Stimulated activated effector memory CD8-positive, alpha-beta T cell treated with anti-CD3 and anti-CD28 coated beads, Interleukin-12 subunit alpha, Interleukin-12 subunit beta, amount 100 ng/mL, for 72 hours (primary cell): Measurements from ENCODE around the gene PANX2.
"Not testable (repeated sequence)": the region's sequence is repeated elsewhere in the genome, so short reads cannot be mapped to it uniquely, and the experiment has no call there.

Experiments
- ATAC-seq: fragments of 150-1000 bp; cut with Tn5 transposase; 2 replicates; pipeline ENCODE4 v1.10.0; 2021
- DNase-seq, 2 donors: peaks; one replicate each; pipeline ENCODE4 v3.0.0; 2021 to 2022; ENCODE audit warnings: low spot score in 2 of 2
- H3K27ac Mint-ChIP-seq: one replicate; pipeline ENCODE4 v1.8.0; 2022; ENCODE audit warnings: mild to moderate bottlenecking, mixed read lengths
- H3K36me3 Mint-ChIP-seq: one replicate; pipeline ENCODE4 v1.8.0; 2022; ENCODE audit warnings: mild to moderate bottlenecking, mixed read lengths
- H3K4me1 Mint-ChIP-seq: one replicate; pipeline ENCODE4 v1.8.0; 2022; ENCODE audit warnings: mixed read lengths
- H3K4me3 Mint-ChIP-seq: one replicate; pipeline ENCODE4 v1.8.0; 2022; ENCODE audit warnings: mild to moderate bottlenecking, mixed read lengths
- H3K9me3 Mint-ChIP-seq: one replicate; pipeline ENCODE4 v1.8.0; 2022; ENCODE audit warnings: mixed read lengths

The PANX2 gene

DNA sequence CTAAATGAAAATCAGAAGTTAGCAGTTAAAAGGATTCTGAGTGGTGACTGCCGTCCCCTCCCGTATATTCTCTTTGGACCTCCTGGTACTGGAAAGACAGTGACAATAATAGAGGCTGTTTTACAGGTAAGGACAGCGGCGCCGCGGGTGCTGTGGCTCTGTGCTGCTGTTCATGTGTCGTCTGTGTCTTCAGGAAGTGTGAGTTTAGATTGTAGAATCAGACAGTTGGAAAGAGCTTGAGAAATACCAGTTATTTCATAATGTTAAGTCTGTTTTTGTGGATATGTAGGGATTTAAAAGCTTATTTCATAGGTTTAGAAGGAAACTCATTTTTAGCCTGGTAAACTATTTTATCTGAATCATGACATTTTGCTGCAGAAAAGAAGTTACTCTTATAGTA lies 27.4 kb upstream of the PANX2 start:
- H3K9me3 Mint-ChIP-seq, result no peaks in the 10 kb centered on the region
- no peak overlapping the region for H3K4me3 Mint-ChIP-seq
- H3K36me3 Mint-ChIP-seq, result no peaks in the 10 kb centered on the region
- ATAC-seq (no peak), DNase-seq (no peak)
- H3K4me1 Mint-ChIP-seq, result no peaks in the 10 kb centered on the region
- no peak overlapping the region for H3K27ac Mint-ChIP-seq

GRCh38 chr22:50144005-50144614 lies 26.4 kb upstream of the PANX2 start:
- H3K4me1 Mint-ChIP-seq, result peaks cover 4% of the 10 kb centered on the region
- H3K4me3 Mint-ChIP-seq, result no peak overlapping the region
- H3K27ac Mint-ChIP-seq, result no peak overlapping the region
- H3K9me3 Mint-ChIP-seq, result no peaks in the 10 kb centered on the region
- DNase-seq, result no peak
- H3K36me3 Mint-ChIP-seq, result no peaks in the 10 kb centered on the region
- no peak for ATAC-seq

DNA sequence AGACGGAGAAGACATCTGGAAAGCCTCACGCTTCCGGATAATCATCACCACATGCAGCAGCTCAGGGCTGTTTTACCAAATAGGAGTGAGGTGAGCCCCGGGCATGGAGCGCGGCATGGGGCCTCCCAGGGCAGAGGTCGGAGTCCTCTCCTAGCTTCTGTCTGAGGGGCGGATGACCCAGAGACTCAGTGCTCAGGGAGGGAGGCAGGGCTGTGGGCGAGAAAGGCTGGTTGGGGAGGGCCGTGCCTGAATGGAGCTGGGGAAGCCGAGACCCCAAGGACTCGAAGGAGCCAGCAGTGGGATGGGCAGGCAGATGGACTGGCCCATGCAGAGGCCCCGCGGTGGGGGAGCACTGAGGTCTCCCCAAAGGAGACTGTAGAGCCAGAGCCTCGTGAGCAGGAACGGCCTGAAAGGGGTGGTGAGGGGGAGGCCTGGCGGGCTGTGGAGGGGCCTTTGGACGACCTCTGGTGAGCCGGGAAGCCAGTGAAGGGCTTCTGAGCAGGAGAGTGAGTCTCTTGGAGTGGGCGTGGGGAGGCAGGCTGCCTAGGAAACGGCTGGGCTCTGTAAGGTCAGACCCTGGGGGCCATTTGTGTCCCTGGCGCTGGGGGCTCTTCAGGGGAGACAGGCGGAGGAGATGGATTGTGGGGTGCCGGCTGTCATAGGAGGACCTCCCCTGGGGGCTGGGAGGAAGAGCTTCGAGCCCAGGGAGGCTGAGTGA lies 24.7 kb upstream of the PANX2 start:
- no peak overlapping the region for H3K4me3 Mint-ChIP-seq
- H3K27ac Mint-ChIP-seq, result no peak overlapping the region
- H3K36me3 Mint-ChIP-seq, result no peaks in the 10 kb centered on the region
- H3K4me1 Mint-ChIP-seq, result peaks cover 8% of the 10 kb centered on the region
- ATAC-seq (no peak), DNase-seq (no peak)
- H3K9me3 Mint-ChIP-seq, result no peaks in the 10 kb centered on the region

DNA sequence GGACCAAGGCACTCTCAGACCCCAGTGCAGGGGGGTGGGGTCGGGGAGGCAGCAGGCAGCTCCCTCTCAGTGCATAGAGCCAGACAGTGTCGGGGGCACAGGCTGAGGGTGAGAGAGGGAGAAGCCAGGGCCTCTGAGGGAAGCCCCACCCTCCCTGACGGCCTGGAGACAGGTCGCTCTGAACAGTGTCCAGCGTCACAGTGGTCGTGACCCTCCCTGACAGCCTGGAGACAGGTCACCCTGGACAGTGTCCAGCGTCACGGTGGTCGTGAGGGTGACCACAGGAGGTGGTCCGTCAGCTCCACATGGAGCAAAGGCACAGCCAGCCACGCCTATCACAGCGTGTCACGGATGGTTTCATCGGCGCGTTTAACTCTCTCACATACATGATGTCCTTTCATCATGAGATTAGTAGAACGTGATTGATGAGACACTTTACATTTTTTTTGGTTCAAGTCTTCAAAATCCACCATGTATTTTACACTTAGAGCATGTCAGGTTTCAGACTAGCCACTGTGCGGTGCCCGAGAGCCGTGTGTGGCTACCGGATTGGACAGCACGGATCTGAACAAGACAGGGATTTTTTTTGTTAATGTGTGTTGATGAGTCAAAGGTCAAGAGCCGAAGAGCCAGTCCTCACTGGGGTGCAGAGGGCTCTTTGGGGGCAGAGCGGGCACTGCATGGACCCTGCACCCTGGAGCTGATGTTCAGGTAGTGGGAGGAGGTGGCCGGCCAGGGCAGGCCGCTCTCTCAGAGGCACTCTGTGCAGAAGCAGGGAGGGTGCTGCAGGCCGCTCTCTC lies 23.9 kb upstream of the PANX2 start:
- no peak for DNase-seq
- ATAC-seq, result no peak
- H3K9me3 Mint-ChIP-seq, result no peaks in the 10 kb centered on the region
- no peak overlapping the region for H3K4me3 Mint-ChIP-seq
- H3K27ac Mint-ChIP-seq, result no peak overlapping the region
- H3K4me1 Mint-ChIP-seq, result peaks cover 8% of the 10 kb centered on the region
- H3K36me3 Mint-ChIP-seq, result no peaks in the 10 kb centered on the region

DNA sequence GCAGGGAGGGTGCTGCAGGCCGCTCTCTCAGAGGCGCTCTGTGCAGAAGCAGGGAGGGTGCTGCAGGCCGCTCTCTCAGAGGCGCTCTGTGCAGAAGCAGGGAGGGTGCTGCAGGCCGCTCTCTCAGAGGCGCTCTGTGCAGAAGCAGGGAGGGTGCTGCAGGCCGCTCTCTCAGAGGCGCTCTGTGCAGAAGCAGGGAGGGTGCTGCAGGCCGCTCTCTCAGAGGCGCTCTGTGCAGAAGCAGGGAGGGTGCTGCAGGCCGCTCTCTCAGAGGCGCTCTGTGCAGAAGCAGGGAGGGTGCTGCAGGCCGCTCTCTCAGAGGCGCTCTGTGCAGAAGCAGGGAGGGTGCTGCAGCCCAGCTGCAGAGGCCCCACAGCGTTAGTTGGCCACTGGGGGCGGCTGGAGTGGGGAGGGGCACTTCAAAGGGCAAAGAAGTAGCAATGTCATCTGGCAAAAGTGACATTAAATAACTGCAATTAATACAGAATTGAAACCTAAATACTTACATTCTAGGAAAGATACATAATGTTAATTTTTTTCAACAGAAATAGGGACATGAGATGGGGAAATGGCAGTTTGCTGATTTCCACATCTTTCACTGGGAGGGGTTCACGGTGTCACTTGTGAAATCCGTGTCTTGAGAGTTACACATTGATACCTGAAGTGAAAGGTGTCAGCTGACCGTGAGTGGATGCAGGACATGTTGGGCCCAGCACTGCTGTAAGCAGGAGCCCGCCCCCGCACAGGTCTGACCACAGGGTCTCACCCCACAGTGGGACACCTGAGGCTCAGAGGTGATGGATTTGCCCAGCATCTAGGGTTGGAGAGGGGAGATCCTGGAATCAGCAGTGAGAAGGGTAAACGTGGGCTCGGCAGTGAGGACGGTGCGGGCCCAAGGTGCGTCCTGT lies 23.0 kb upstream of the PANX2 start:
- not testable (repeated sequence) for DNase-seq, H3K4me3 Mint-ChIP-seq, H3K36me3 Mint-ChIP-seq, H3K4me1 Mint-ChIP-seq, H3K27ac Mint-ChIP-seq, ATAC-seq, H3K9me3 Mint-ChIP-seq

GRCh38 chr22:50148166-50148500 lies 22.4 kb upstream of the PANX2 start:
- Mint-ChIP-seq H3K4me1 (peaks cover 8% of the 10 kb centered on the region), H3K9me3 (no peaks in the 10 kb centered on the region), H3K36me3 (no peaks in the 10 kb centered on the region), H3K27ac (no peak overlapping the region), H3K4me3 (no peak overlapping the region)
- DNase-seq (no peak), ATAC-seq (no peak)

GRCh38 chr22:50148991-50149721 lies 21.4 kb upstream of the PANX2 start:
- DNase-seq (peak; percentile 58 to 81), ATAC-seq (peak; percentile 91)
- no peaks in the 10 kb centered on the region for H3K36me3 Mint-ChIP-seq
- H3K4me3 Mint-ChIP-seq, result no peak overlapping the region
- no peaks in the 10 kb centered on the region for H3K9me3 Mint-ChIP-seq
- no peak overlapping the region for H3K27ac Mint-ChIP-seq
- peaks cover 8% of the 10 kb centered on the region for H3K4me1 Mint-ChIP-seq

DNA sequence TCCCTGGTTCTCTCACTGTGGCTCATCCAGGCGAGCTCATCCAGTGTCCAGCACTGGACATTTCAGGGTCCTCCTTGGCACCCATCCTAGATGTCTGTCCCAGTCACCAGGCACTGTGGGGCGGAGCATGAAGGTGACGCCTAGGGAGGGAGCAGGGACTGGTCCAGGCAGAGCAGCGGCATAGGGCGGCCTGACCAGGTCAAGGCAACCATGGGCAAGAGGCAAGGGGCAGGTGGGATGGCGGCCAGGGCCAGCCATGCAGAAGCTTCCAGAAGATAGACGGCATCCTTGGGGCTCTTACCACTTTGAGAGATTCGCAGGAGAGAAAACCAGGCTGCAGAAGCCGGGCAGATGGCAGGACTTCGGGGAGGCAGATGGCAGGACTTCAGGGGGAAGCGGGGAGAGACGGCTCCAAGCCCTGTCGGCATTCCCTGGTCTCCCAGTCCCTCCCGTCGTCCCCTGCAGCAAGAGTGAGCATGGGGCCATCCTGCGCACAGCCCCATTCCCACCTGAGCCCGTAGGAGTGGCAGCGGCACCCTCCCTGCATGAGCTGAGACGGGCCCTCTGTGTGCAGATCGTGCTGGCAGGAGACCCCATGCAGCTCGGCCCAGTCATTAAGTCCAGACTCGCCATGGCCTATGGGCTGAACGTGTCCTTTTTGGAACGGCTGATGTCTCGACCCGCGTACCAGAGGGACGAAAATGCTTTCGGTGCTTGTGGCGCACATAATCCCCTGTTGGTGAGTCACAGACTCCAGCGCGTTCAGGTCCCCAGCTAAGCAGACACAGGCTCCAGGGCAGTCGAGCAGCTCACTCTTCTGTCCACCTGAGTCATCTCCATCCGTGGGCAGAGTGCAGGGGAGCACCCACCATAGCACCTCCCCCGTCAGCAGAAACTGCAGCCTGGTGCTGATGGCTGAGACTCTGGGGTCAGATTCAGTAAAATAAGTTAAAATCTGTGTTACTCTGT lies 20.1 kb upstream of the PANX2 start:
- H3K9me3 Mint-ChIP-seq, result no peaks in the 10 kb centered on the region
- peaks cover 8% of the 10 kb centered on the region for H3K4me1 Mint-ChIP-seq
- ATAC-seq (no peak), DNase-seq (no peak)
- H3K27ac Mint-ChIP-seq, result no peak overlapping the region
- no peak overlapping the region for H3K4me3 Mint-ChIP-seq
- no peaks in the 10 kb centered on the region for H3K36me3 Mint-ChIP-seq

DNA sequence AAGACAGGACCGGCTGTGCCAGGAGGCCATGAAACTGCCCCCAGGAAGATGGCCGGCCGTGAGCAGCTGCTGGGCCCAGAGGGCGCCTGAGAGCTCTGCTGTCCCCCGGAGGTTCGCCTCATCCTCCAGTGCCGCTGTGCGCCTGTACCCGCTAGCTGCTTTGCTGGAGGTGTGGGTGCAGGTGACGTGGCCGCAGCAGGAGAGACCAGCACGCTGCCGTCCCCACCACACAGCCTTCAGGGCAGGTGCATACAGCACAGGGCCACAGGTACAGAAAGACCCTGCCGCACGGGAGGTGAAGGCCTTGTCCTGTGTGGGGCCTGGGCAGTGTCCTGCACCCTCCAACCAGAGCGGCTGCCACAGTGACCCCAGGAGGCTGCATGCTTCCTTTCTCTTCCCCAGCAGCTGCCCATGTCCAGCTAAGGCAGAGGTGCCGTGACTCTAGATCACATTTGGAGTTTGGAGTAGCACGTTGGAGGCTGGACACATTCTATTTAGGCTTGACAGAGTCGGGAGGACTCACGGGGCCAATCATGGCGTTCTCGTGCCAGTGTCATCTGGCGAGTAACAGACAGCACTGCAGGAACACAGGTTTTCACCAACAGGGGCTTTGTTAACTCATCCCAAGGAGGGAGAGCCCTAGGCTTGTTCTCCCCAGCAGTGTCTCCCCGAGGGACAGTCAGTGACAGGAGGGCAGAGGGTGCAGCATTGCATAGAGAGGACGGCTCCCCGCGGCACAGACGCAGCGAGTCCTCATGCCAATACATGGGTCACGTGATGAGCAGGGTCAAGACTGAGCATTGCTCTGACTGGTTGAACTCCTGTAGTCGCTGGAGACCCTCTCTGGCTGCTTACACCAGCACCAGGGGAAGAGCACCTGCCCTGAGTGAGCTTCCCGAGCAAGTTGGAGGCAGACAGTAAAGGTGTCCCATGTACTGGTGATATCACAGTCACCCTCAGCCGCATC lies 18.7 kb upstream of the PANX2 start:
- ATAC-seq (no peak), DNase-seq (no peak)
- H3K4me1 Mint-ChIP-seq, result peaks cover 8% of the 10 kb centered on the region
- H3K27ac Mint-ChIP-seq, result no peak overlapping the region
- H3K9me3 Mint-ChIP-seq, result no peaks in the 10 kb centered on the region
- no peak overlapping the region for H3K4me3 Mint-ChIP-seq
- H3K36me3 Mint-ChIP-seq, result no peaks in the 10 kb centered on the region

- H3K36me3 Mint-ChIP-seq, result no peaks in the 10 kb centered on the region
- DNase-seq (no peak), ATAC-seq (no peak)
- H3K9me3 Mint-ChIP-seq, result no peaks in the 10 kb centered on the region
- H3K27ac Mint-ChIP-seq, result no peak overlapping the region
- no peak overlapping the region for H3K4me3 Mint-ChIP-seq
- peaks cover 8% of the 10 kb centered on the region for H3K4me1 Mint-ChIP-seq
Observed at GRCh38 chr22:50153056-50153755, 17.3 kb upstream of the PANX2 start.

GRCh38 chr22:50153756-50154140 lies 16.8 kb upstream of the PANX2 start:
- Mint-ChIP-seq H3K27ac (no peak overlapping the region), H3K4me3 (no peak overlapping the region), H3K36me3 (no peaks in the 10 kb centered on the region), H3K4me1 (peaks cover 8% of the 10 kb centered on the region), H3K9me3 (no peaks in the 10 kb centered on the region)
- ATAC-seq (no peak), DNase-seq (no peak)

DNA sequence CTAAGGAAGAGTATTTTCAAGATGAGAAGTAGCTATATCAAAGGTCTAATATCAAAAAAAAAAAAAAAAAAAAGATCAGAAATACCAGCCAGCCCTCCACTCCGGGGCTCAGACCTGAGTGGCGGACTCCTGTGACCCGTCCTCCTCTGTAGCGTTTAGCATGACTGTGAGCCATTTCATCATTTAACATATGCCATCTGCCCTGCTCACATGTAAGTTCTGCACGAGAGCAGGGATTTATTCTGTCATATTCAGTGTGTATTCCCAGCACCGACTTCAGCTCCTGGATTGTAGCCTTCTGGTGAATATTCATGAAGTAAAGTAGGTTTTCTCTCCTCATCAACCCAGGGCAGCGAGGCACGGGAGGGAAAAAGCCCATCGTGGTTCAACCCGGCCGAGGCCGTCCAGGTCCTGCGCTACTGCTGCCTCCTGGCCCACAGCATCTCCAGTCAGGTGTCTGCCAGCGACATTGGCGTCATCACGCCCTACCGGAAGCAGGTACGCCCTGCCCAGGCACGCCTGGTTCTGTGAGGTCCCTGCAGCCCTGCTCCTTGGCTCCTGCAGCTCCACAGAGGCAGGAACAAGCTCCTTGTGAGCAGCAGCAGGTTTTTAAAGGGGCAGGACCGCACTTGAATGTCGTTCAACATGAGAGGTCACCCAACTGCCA lies 12.7 kb upstream of the PANX2 start:
- Mint-ChIP-seq H3K4me3 (no peak overlapping the region), H3K4me1 (no peaks in the 10 kb centered on the region), H3K9me3 (no peaks in the 10 kb centered on the region), H3K36me3 (no peaks in the 10 kb centered on the region), H3K27ac (no peak overlapping the region)
- DNase-seq (no peak), ATAC-seq (no peak)
